Liver (tissue), 3 donors: ENCODE measurements around the gene PLXNA2.

Experiments
- GABPA ChIP-seq, 2 donors: IDR thresholded peaks in 1 of 2; conservative IDR thresholded peaks in 1 of 2; 2 replicates each; pipeline ENCODE4 v1.6.1; 2016; ENCODE audit warnings: antibody characterized with exemption in 2 of 2, mild to moderate bottlenecking in 1 of 2, moderate library complexity in 1 of 2
- HNF4G ChIP-seq: IDR thresholded peaks from 2 replicates; pipeline ENCODE4 v1.6.1; 2016; ENCODE audit warnings: antibody characterized with exemption
- RXRA ChIP-seq, 2 donors: IDR thresholded peaks; 2 replicates each; pipeline ENCODE4 v1.6.1; 2017 to 2018; ENCODE audit warnings: antibody characterized with exemption in 2 of 2, mild to moderate bottlenecking in 1 of 2
- SP1 ChIP-seq: IDR thresholded peaks from 2 replicates; pipeline ENCODE4 v1.6.1; 2018; ENCODE audit warnings: antibody characterized with exemption, mild to moderate bottlenecking
- TAF1 ChIP-seq: conservative IDR thresholded peaks from 2 replicates; pipeline ENCODE4 v1.6.1; 2016; ENCODE audit warnings: antibody characterized with exemption, mild to moderate bottlenecking
- TF ChIP-seq, protein P1 (sequence below): fragments of 150-350 bp; IDR thresholded peaks from 2 replicates; pipeline ENCODE4 v1.5.1; 2017; ENCODE audit warnings: improper control_type of control experiment, low read depth, low read length; ENCODE audit not compliant: missing input control
- TF ChIP-seq, protein P2 (sequence below): IDR thresholded peaks from 2 replicates; pipeline ENCODE4 v1.6.1; 2016; ENCODE audit warnings: antibody characterized with exemption
- donor health status: healthy.
- donor health status: healthy.

DNA sequence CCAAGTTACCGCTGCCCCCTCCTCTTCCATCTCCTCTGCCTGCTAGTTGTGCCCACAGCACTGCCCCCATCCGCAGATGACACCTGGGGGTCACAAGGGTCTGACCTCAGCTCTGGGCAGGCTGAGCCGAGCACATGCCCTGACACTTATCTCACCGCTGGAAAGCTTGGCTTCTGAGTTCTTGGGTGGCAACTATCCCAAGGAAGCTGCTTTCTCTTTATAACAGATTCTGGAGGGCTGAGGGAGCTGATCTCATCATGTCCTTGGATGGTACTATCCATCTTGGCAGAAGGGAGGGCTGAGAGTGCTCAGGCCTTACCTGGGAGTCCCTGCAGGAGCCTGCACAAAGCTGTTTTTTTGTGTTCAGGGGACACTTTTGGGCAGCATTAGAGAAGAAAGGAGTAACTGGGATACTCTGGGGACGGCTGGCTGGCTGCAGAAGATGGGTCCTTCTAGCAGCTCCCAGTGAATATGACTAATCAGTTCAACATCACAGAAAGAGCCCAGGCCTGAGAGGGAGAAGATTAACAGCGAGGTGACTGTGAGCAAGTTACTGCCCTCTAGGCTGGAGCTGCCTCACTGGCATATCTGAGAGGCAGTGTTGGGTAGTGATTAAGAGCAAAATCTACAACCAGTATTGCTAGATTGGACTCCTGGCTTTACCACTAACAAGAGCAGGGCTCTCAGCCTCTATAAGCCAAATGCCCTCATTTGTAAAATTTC, 71.6 kb downstream of the PLXNA2 start:
- TF ChIP-seq, protein P1, sequence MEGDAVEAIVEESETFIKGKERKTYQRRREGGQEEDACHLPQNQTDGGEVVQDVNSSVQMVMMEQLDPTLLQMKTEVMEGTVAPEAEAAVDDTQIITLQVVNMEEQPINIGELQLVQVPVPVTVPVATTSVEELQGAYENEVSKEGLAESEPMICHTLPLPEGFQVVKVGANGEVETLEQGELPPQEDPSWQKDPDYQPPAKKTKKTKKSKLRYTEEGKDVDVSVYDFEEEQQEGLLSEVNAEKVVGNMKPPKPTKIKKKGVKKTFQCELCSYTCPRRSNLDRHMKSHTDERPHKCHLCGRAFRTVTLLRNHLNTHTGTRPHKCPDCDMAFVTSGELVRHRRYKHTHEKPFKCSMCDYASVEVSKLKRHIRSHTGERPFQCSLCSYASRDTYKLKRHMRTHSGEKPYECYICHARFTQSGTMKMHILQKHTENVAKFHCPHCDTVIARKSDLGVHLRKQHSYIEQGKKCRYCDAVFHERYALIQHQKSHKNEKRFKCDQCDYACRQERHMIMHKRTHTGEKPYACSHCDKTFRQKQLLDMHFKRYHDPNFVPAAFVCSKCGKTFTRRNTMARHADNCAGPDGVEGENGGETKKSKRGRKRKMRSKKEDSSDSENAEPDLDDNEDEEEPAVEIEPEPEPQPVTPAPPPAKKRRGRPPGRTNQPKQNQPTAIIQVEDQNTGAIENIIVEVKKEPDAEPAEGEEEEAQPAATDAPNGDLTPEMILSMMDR, result no peak
- no peak for TF ChIP-seq TAF1
- TF ChIP-seq GABPA (IDR thresholded peaks at IDR 0.05 in 1 of 2, conservative IDR thresholded peaks at IDR 0.05 in 1 of 2), result no peak
- TF ChIP-seq, protein P2, sequence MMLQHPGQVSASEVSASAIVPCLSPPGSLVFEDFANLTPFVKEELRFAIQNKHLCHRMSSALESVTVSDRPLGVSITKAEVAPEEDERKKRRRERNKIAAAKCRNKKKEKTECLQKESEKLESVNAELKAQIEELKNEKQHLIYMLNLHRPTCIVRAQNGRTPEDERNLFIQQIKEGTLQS, result no peak
- no peak for TF ChIP-seq SP1
- no peak for TF ChIP-seq HNF4G
- TF ChIP-seq RXRA (IDR thresholded peaks at IDR 0.05), result no peak
